H9 (cell line): Measurements from ENCODE around the gene SUFU. TPM values are rescaled to one million over a fixed set of nuclear protein-coding genes. Genes with fewer than 3 reads are reported as not detected.

Experiments used
- DNase-seq: peaks from one replicate; pipeline ENCODE4 v3.0.0-alpha.2; 2017
- H2AFZ ChIP-seq: one replicate; pipeline ENCODE4 v1.6.1; 2013; ENCODE audit warnings: mild to moderate bottlenecking, low read length, control low read depth, moderate library complexity
- H2AK5ac ChIP-seq: 2 replicates; pipeline ENCODE4 v1.6.1; 2013; ENCODE audit warnings: low read length, control low read depth, mixed read lengths; ENCODE audit not compliant: insufficient read length
- H2BK120ac ChIP-seq: one replicate; pipeline ENCODE4 v1.6.1; 2013; ENCODE audit warnings: low read depth, mild to moderate bottlenecking, low read length, control low read depth, inconsistent platforms; ENCODE audit not compliant: poor library complexity, severe bottlenecking
- H2BK12ac ChIP-seq: 2 replicates; pipeline ENCODE4 v1.6.1; 2013; ENCODE audit warnings: low read length, control low read depth, mixed read lengths, low read depth; ENCODE audit not compliant: insufficient read length
- H2BK15ac ChIP-seq: 2 replicates; pipeline ENCODE4 v1.6.1; 2013; ENCODE audit warnings: low read depth, low read length, control low read depth
- H2BK20ac ChIP-seq: one replicate; pipeline ENCODE4 v1.6.1; 2013; ENCODE audit warnings: low read depth, mild to moderate bottlenecking, low read length, control low read depth, inconsistent platforms; ENCODE audit not compliant: poor library complexity, severe bottlenecking
- H2BK5ac ChIP-seq: 2 replicates; pipeline ENCODE4 v1.6.1; 2013; ENCODE audit warnings: low read length, control low read depth, mixed read lengths; ENCODE audit not compliant: insufficient read length
- H3K14ac ChIP-seq: 2 replicates; pipeline ENCODE4 v1.6.1; 2013; ENCODE audit warnings: low read length, control low read depth; ENCODE audit not compliant: insufficient read depth
- H3K18ac ChIP-seq: 2 replicates; pipeline ENCODE4 v1.6.1; 2013; ENCODE audit warnings: low read depth, mild to moderate bottlenecking, mixed read lengths, low read length, control low read depth; ENCODE audit not compliant: insufficient read length
- H3K23ac ChIP-seq: 2 replicates; pipeline ENCODE4 v1.6.1; 2013; ENCODE audit warnings: low read length, control low read depth, mixed read lengths, low read depth; ENCODE audit not compliant: insufficient read length
- H3K23me2 ChIP-seq: 2 replicates; pipeline ENCODE4 v1.6.1; 2013; ENCODE audit warnings: low read depth, mild to moderate bottlenecking, mixed read lengths, low read length, control low read depth; ENCODE audit not compliant: insufficient read length, poor library complexity, severe bottlenecking
- H3K27ac ChIP-seq: 2 replicates; pipeline ENCODE4 v1.5.1; 2013; ENCODE audit warnings: low read length, control low read depth, mixed read lengths, low read depth; ENCODE audit not compliant: insufficient read length
- H3K27me3 ChIP-seq: 2 replicates; pipeline ENCODE4 v1.6.1; 2013; ENCODE audit warnings: low read length, control low read depth, inconsistent platforms; ENCODE audit not compliant: insufficient read depth
- H3K4ac ChIP-seq: 2 replicates; pipeline ENCODE4 v1.6.1; 2013; ENCODE audit warnings: low read depth, mild to moderate bottlenecking, control low read depth, inconsistent platforms, low read length, moderate library complexity
- H3K4me1 ChIP-seq: 2 replicates; pipeline ENCODE4 v1.6.1; 2013; ENCODE audit warnings: low read length, control low read depth, inconsistent platforms; ENCODE audit not compliant: insufficient read depth
- H3K4me2 ChIP-seq: 2 replicates; pipeline ENCODE4 v1.6.1; 2013; ENCODE audit warnings: low read length, control low read depth, mixed read lengths; ENCODE audit not compliant: insufficient read length, insufficient read depth
- H3K56ac ChIP-seq: 2 replicates; pipeline ENCODE4 v1.6.1; 2013; ENCODE audit warnings: low read depth, mild to moderate bottlenecking, mixed read lengths, low read length, control low read depth; ENCODE audit not compliant: insufficient read length
- H3K79me1 ChIP-seq: 2 replicates; pipeline ENCODE4 v1.6.1; 2013; ENCODE audit warnings: low read depth, mild to moderate bottlenecking, moderate library complexity, low read length, control low read depth, inconsistent platforms; ENCODE audit not compliant: insufficient read depth, poor library complexity, severe bottlenecking
- H3K79me2 ChIP-seq: 2 replicates; pipeline ENCODE4 v1.6.1; 2013; ENCODE audit warnings: low read length, control low read depth, inconsistent platforms; ENCODE audit not compliant: insufficient read depth
- H3K9ac ChIP-seq: 2 replicates; pipeline ENCODE4 v1.6.1; 2013; ENCODE audit warnings: low read length, control low read depth, mixed read lengths; ENCODE audit not compliant: insufficient read length; ENCODE audit errors: extremely low read depth
- H3K9me3 ChIP-seq: one replicate; pipeline ENCODE4 v1.6.1; 2013; ENCODE audit warnings: low read depth, low read length, inconsistent platforms; ENCODE audit not compliant: control insufficient read depth
- H3T11ph ChIP-seq: one replicate; pipeline ENCODE4 v1.6.1; 2013; ENCODE audit warnings: mild to moderate bottlenecking, low read length, control low read depth, inconsistent platforms
- H4K20me1 ChIP-seq: one replicate; pipeline ENCODE4 v1.6.1; 2013; ENCODE audit not compliant: control insufficient read depth, insufficient read length, insufficient read depth
- H4K5ac ChIP-seq: 2 replicates; pipeline ENCODE4 v1.6.1; 2013; ENCODE audit warnings: low read depth, mild to moderate bottlenecking, mixed read lengths, low read length, control low read depth; ENCODE audit not compliant: insufficient read length
- H4K8ac ChIP-seq: replicated peaks from 2 replicates; pipeline ENCODE4 v1.6.1; 2013; ENCODE audit warnings: low read length, control low read depth, mixed read lengths, low read depth; ENCODE audit not compliant: insufficient read length
- H4K91ac ChIP-seq: 2 replicates; pipeline ENCODE4 v1.6.1; 2013; ENCODE audit warnings: low read depth, mild to moderate bottlenecking, moderate library complexity, mixed read lengths, low read length, control low read depth; ENCODE audit not compliant: insufficient read length
- H3K27ac Mint-ChIP-seq, 3 experiments: 2 replicates in 2 of 3; 3 replicates in 1 of 3; pipeline ENCODE4 v1.8.0; 2020 to 2021; ENCODE audit warnings: mixed read lengths in 3 of 3, mild to moderate bottlenecking in 1 of 3, moderate library complexity in 1 of 3
- H3K27me3 Mint-ChIP-seq: 2 replicates; pipeline ENCODE4 v1.8.0; 2021; ENCODE audit warnings: low read depth, mild to moderate bottlenecking, moderate library complexity, mixed read lengths
- H3K36me3 Mint-ChIP-seq, 3 experiments: 2 replicates in 2 of 3; 3 replicates in 1 of 3; pipeline ENCODE4 v1.8.0; 2020 to 2021; ENCODE audit warnings: low read depth in 3 of 3, mixed read lengths in 3 of 3; ENCODE audit not compliant: insufficient read depth in 1 of 3
- H3K4me1 Mint-ChIP-seq, 2 experiments: 2 replicates each; pipeline ENCODE4 v1.8.0; 2020; ENCODE audit warnings: mixed read lengths in 2 of 2
- H3K4me3 Mint-ChIP-seq, 2 experiments: 2 replicates in 1 of 2; 3 replicates in 1 of 2; pipeline ENCODE4 v1.8.0; 2020 to 2021; ENCODE audit warnings: mild to moderate bottlenecking in 2 of 2, mixed read lengths in 2 of 2, moderate library complexity in 1 of 2
- H3K9me3 Mint-ChIP-seq, 2 experiments: 2 replicates in 1 of 2; 3 replicates in 1 of 2; pipeline ENCODE4 v1.8.0; 2020; ENCODE audit warnings: mild to moderate bottlenecking in 2 of 2, mixed read lengths in 2 of 2, moderate library complexity in 1 of 2
- CTCF ChIP-seq: fragments of 200-600 bp; sonication (generic); conservative IDR thresholded peaks from 3 replicates; pipeline ENCODE4 v1.8.0; 2021; ENCODE audit warnings: antibody characterized with exemption, mild to moderate bottlenecking
- WGBS: extraction: QIAGEN DNeasy Blood & Tissue Kit; methylation state at CpG from one replicate; pipeline ENCODE4 v1.1.7; 2013; ENCODE audit warnings: missing lambda C conversion rate, low lambda C conversion rate, mixed read lengths; ENCODE audit not compliant: insufficient read length; ENCODE audit errors: extremely low coverage; 5-methylcytosine and 5-hydroxymethylcytosine counted together
- total RNA-seq: library from RNA; stranded (reverse); gene quantifications from 2 replicates; pipeline ENCODE4 v1.2.1, GENCODE V29; 2021

SUFU gene
- total RNA-seq, 1 experiment from 2014 or later: 9.5 TPM

- DNase-seq: peak; percentile 70
- Histone ChIP-seq H3K9me3 (no peaks in the 10 kb centered on the region), H2AFZ (no peak overlapping the region), H2BK5ac (no peak overlapping the region), H3K27ac (no peak overlapping the region), H3K9ac (peak overlapping the region; percentile 11), H3K4ac (no peak overlapping the region), H2AK5ac (no peak overlapping the region), H3K23me2 (peaks cover 28% of the 10 kb centered on the region), H4K8ac (no peak overlapping the region), H2BK20ac (no peak overlapping the region), H3K79me1 (no peaks in the 10 kb centered on the region), H3K4me1 (no peaks in the 10 kb centered on the region), H3K14ac (peak overlapping the region; percentile 69), H4K91ac (no peak overlapping the region), H3T11ph (no peak overlapping the region), H3K18ac (no peak overlapping the region), H3K56ac (no peak overlapping the region), H2BK12ac (no peak overlapping the region), H2BK15ac (no peak overlapping the region), H3K23ac (no peak overlapping the region), H3K79me2 (peaks cover 13% of the 10 kb centered on the region; the same call in 1 of the 2 replicates), H4K5ac (no peak overlapping the region), H3K4me2 (peak overlapping the region; percentile 59), H2BK120ac (no peak overlapping the region), H3K27me3 (no peaks in the 10 kb centered on the region), H4K20me1 (peaks cover 3% of the 10 kb centered on the region)
- Mint-ChIP-seq H3K9me3 (no peaks in the 10 kb centered on the region; a peak in 1 of 5 replicates), H3K4me3 (peak overlapping the region; percentile 84 to 96), H3K4me1 (peaks cover 35% of the 10 kb centered on the region in 2 experiments), H3K27me3 (peaks cover 3% of the 10 kb centered on the region; the same call in 1 of the 2 replicates), H3K36me3 (peaks cover 0 to 4% (median 0%) of the 10 kb centered on the region in 3 experiments; a peak in 2 of 7 replicates), H3K27ac (peak overlapping the region in 1 of 3 experiments; percentile 98; a peak in 3 of 7 replicates)
- TF ChIP-seq CTCF: no peak
- WGBS: no CpG with 5 or more reads among the region's 76 CpGs
Observed at GRCh38 chr10:102643336-102644065, 139.7 kb downstream of the SUFU start.
